ENCODE results near the gene THAP8. TPM values are rescaled to one million over a fixed set of nuclear protein-coding genes. Genes with fewer than 3 reads are reported as not detected.

Gene THAP8
- total RNA-seq, 1 experiment from 2014 or later = 6.6 TPM

DNA sequence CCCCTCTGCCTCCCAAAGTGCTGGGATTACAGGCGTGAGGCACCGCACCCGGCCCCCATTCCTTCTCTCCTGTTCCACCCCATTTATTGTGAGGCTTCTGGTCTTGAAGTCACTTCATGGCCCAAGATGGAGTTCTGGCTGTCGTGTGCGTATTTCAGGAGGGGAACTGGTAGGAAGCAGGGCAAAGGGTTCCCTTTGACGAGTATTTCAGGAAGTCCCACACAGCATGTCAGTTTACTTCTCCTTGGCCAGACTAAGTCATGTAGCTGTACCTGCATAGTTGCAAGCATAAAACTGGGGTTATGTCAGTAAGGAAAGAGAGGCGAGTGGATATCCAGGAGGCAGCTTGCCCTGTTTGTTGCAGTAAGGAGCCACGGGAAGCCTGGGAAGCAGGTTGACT lies 10.7 kb upstream of the THAP8 start (continued):
- TF ChIP-seq, protein P1, sequence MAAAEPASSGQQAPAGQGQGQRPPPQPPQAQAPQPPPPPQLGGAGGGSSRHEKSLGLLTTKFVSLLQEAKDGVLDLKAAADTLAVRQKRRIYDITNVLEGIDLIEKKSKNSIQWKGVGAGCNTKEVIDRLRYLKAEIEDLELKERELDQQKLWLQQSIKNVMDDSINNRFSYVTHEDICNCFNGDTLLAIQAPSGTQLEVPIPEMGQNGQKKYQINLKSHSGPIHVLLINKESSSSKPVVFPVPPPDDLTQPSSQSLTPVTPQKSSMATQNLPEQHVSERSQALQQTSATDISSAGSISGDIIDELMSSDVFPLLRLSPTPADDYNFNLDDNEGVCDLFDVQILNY (CRISPR knock-in tag; IDR thresholded peaks at IDR 0.05) = no peak
- TF ChIP-seq ZNF416 (CRISPR knock-in tag; IDR thresholded peaks at IDR 0.05) = no peak
- TF ChIP-seq, protein P2, sequence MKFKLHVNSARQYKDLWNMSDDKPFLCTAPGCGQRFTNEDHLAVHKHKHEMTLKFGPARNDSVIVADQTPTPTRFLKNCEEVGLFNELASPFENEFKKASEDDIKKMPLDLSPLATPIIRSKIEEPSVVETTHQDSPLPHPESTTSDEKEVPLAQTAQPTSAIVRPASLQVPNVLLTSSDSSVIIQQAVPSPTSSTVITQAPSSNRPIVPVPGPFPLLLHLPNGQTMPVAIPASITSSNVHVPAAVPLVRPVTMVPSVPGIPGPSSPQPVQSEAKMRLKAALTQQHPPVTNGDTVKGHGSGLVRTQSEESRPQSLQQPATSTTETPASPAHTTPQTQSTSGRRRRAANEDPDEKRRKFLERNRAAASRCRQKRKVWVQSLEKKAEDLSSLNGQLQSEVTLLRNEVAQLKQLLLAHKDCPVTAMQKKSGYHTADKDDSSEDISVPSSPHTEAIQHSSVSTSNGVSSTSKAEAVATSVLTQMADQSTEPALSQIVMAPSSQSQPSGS (CRISPR knock-in tag; IDR thresholded peaks at IDR 0.05; ENCODE audit: borderline replicate concordance, low read depth) = no peak

DNA sequence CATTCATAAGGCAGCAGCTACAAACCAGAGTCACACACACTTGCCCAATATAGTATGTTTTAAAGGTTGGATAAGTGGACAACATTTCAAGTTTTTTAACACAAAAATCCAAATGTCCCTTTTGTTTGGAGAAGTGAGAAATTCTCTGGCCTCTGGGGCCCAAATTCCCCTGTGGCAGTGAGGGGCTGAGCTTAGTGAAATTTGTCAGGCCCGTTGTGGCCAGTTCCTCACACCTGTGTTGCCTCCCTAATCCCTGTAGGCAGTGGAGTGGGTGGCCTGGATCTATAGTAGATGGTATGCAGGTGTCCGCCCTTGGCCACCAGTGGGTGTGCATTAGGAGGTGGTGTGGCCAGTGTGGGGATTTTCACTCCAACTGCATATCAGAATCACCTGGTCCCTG lies 7.3 kb upstream of the THAP8 start:
- no peaks in the 10 kb centered on the region for H3K27me3 Mint-ChIP-seq (ENCODE audit: low read depth)
- H3K4me3 Mint-ChIP-seq = no peak overlapping the region
- POLR2A ChIA-PET = no interaction called here
- CTCF ChIA-PET = interaction anchor here (1.4 kb wide), 1 partner anchor 53 kb away, joined by 3 read pairs; the partner anchor contains the start of gene POLR2I
- H3K27ac Mint-ChIP-seq = no peak overlapping the region
- ATAC-seq = no peak
- no peaks in the 10 kb centered on the region for H3K9me3 Mint-ChIP-seq
- TF ChIP-seq ZNF671 (CRISPR knock-in tag; IDR thresholded peaks at IDR 0.05) (no peak), ELF4 (CRISPR knock-in tag; IDR thresholded peaks at IDR 0.05; ENCODE audit: low read depth) (no peak), ZNF232 (CRISPR knock-in tag; IDR thresholded peaks at IDR 0.05) (no peak), TEAD4 (CRISPR knock-in tag; IDR thresholded peaks at IDR 0.05) (no peak), ZBTB21 (CRISPR knock-in tag; IDR thresholded peaks at IDR 0.05; ENCODE audit: borderline replicate concordance) (no peak), FOXK1 (CRISPR knock-in tag; IDR thresholded peaks at IDR 0.05) (no peak), NFYB (CRISPR knock-in tag; conservative IDR thresholded peaks at IDR 0.05; ENCODE audit: low read depth) (no peak), ZNF121 (CRISPR knock-in tag; IDR thresholded peaks at IDR 0.05) (no peak), ZNF416 (CRISPR knock-in tag; IDR thresholded peaks at IDR 0.05) (no peak)
- TF ChIP-seq, protein P3, sequence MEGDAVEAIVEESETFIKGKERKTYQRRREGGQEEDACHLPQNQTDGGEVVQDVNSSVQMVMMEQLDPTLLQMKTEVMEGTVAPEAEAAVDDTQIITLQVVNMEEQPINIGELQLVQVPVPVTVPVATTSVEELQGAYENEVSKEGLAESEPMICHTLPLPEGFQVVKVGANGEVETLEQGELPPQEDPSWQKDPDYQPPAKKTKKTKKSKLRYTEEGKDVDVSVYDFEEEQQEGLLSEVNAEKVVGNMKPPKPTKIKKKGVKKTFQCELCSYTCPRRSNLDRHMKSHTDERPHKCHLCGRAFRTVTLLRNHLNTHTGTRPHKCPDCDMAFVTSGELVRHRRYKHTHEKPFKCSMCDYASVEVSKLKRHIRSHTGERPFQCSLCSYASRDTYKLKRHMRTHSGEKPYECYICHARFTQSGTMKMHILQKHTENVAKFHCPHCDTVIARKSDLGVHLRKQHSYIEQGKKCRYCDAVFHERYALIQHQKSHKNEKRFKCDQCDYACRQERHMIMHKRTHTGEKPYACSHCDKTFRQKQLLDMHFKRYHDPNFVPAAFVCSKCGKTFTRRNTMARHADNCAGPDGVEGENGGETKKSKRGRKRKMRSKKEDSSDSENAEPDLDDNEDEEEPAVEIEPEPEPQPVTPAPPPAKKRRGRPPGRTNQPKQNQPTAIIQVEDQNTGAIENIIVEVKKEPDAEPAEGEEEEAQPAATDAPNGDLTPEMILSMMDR (IDR thresholded peaks at IDR 0.05) = no peak
- TF ChIP-seq, protein P4, sequence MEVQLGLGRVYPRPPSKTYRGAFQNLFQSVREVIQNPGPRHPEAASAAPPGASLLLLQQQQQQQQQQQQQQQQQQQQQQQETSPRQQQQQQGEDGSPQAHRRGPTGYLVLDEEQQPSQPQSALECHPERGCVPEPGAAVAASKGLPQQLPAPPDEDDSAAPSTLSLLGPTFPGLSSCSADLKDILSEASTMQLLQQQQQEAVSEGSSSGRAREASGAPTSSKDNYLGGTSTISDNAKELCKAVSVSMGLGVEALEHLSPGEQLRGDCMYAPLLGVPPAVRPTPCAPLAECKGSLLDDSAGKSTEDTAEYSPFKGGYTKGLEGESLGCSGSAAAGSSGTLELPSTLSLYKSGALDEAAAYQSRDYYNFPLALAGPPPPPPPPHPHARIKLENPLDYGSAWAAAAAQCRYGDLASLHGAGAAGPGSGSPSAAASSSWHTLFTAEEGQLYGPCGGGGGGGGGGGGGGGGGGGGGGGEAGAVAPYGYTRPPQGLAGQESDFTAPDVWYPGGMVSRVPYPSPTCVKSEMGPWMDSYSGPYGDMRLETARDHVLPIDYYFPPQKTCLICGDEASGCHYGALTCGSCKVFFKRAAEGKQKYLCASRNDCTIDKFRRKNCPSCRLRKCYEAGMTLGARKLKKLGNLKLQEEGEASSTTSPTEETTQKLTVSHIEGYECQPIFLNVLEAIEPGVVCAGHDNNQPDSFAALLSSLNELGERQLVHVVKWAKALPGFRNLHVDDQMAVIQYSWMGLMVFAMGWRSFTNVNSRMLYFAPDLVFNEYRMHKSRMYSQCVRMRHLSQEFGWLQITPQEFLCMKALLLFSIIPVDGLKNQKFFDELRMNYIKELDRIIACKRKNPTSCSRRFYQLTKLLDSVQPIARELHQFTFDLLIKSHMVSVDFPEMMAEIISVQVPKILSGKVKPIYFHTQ (CRISPR knock-in tag; IDR thresholded peaks at IDR 0.05) = no peak
- TF ChIP-seq, protein P5, sequence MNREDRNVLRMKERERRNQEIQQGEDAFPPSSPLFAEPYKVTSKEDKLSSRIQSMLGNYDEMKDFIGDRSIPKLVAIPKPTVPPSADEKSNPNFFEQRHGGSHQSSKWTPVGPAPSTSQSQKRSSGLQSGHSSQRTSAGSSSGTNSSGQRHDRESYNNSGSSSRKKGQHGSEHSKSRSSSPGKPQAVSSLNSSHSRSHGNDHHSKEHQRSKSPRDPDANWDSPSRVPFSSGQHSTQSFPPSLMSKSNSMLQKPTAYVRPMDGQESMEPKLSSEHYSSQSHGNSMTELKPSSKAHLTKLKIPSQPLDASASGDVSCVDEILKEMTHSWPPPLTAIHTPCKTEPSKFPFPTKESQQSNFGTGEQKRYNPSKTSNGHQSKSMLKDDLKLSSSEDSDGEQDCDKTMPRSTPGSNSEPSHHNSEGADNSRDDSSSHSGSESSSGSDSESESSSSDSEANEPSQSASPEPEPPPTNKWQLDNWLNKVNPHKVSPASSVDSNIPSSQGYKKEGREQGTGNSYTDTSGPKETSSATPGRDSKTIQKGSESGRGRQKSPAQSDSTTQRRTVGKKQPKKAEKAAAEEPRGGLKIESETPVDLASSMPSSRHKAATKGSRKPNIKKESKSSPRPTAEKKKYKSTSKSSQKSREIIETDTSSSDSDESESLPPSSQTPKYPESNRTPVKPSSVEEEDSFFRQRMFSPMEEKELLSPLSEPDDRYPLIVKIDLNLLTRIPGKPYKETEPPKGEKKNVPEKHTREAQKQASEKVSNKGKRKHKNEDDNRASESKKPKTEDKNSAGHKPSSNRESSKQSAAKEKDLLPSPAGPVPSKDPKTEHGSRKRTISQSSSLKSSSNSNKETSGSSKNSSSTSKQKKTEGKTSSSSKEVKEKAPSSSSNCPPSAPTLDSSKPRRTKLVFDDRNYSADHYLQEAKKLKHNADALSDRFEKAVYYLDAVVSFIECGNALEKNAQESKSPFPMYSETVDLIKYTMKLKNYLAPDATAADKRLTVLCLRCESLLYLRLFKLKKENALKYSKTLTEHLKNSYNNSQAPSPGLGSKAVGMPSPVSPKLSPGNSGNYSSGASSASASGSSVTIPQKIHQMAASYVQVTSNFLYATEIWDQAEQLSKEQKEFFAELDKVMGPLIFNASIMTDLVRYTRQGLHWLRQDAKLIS (CRISPR knock-in tag; IDR thresholded peaks at IDR 0.05; ENCODE audit: borderline replicate concordance) = no peak
- TF ChIP-seq, protein P6, sequence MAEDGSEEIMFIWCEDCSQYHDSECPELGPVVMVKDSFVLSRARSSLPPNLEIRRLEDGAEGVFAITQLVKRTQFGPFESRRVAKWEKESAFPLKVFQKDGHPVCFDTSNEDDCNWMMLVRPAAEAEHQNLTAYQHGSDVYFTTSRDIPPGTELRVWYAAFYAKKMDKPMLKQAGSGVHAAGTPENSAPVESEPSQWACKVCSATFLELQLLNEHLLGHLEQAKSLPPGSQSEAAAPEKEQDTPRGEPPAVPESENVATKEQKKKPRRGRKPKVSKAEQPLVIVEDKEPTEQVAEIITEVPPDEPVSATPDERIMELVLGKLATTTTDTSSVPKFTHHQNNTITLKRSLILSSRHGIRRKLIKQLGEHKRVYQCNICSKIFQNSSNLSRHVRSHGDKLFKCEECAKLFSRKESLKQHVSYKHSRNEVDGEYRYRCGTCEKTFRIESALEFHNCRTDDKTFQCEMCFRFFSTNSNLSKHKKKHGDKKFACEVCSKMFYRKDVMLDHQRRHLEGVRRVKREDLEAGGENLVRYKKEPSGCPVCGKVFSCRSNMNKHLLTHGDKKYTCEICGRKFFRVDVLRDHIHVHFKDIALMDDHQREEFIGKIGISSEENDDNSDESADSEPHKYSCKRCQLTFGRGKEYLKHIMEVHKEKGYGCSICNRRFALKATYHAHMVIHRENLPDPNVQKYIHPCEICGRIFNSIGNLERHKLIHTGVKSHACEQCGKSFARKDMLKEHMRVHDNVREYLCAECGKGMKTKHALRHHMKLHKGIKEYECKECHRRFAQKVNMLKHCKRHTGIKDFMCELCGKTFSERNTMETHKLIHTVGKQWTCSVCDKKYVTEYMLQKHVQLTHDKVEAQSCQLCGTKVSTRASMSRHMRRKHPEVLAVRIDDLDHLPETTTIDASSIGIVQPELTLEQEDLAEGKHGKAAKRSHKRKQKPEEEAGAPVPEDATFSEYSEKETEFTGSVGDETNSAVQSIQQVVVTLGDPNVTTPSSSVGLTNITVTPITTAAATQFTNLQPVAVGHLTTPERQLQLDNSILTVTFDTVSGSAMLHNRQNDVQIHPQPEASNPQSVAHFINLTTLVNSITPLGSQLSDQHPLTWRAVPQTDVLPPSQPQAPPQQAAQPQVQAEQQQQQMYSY (CRISPR knock-in tag; IDR thresholded peaks at IDR 0.05) = no peak
- TF ChIP-seq, protein P7, sequence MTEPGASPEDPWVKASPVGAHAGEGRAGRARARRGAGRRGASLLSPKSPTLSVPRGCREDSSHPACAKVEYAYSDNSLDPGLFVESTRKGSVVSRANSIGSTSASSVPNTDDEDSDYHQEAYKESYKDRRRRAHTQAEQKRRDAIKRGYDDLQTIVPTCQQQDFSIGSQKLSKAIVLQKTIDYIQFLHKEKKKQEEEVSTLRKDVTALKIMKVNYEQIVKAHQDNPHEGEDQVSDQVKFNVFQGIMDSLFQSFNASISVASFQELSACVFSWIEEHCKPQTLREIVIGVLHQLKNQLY (CRISPR knock-in tag; IDR thresholded peaks at IDR 0.05) = no peak
- TF ChIP-seq, protein P8, sequence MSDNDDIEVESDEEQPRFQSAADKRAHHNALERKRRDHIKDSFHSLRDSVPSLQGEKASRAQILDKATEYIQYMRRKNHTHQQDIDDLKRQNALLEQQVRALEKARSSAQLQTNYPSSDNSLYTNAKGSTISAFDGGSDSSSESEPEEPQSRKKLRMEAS (CRISPR knock-in tag; IDR thresholded peaks at IDR 0.05) = no peak
- no peak for DNase-seq (ENCODE audit: low spot score)
- peaks cover 48% of the 10 kb centered on the region for H3K36me3 Mint-ChIP-seq
- H3K4me1 Mint-ChIP-seq = peaks cover 1% of the 10 kb centered on the region

Data from WTC11 (cell line).